Stomach (tissue), 9 donors: ENCODE results near the gene MCAT. TPM values are rescaled to one million over a fixed set of nuclear protein-coding genes. Genes with fewer than 3 reads are reported as not detected.
A peak's percentile ranks its signal among the peaks of the same experiment; 100 is the strongest.

ENCODE experiments used
- DNase-seq, 2 donors: peaks; one replicate each; pipeline versions ENCODE4 v3.0.0 to v3.0.0-alpha.2; 2013 to 2019
- H3K27ac ChIP-seq, 5 donors: fragments of 200-600 bp in 4 of 5; sonication (generic) in 4 of 5; one replicate each; pipeline ENCODE4 v1.5.1; 2013 to 2019; ENCODE audit warnings: mild to moderate bottlenecking in 1 of 5, moderate library complexity in 1 of 5
- H3K27me3 ChIP-seq, 3 donors: fragments of 200-600 bp; sonication (generic); one replicate each; pipeline ENCODE4 v1.5.1; 2017 to 2019; ENCODE audit warnings: mixed run types in 1 of 3
- H3K36me3 ChIP-seq, 4 donors: fragments of 200-600 bp; sonication (generic); 1 replicate in 3 of 4; 2 replicates in 1 of 4; pipeline ENCODE4 v1.5.1; 2016 to 2019
- H3K4me1 ChIP-seq, 4 donors: fragments of 200-600 bp; sonication (generic); one replicate each; pipeline ENCODE4 v1.5.1; 2016 to 2019
- H3K4me3 ChIP-seq, 4 donors: fragments of 200-600 bp; sonication (generic) in 3 of 4; one replicate each; pipeline ENCODE4 v1.5.1; 2016 to 2019; ENCODE audit warnings: mild to moderate bottlenecking in 1 of 4
- H3K9me3 ChIP-seq, 4 donors: fragments of 200-600 bp; sonication (generic); one replicate each; pipeline ENCODE4 v1.5.1; 2016 to 2019
- CTCF ChIP-seq, 7 experiments: fragments of 450-650 bp in 4 of 7; fragments of 200-600 bp in 3 of 7; sonication (generic) in 3 of 7; IDR thresholded peaks; one replicate each; pipeline ENCODE4 v1.5.1; 2016 to 2019; ENCODE audit warnings: antibody characterized with exemption in 7 of 7, control low read depth in 2 of 7, mild to moderate bottlenecking in 1 of 7
- EP300 ChIP-seq: sonication (generic); formaldehyde crosslinking; IDR thresholded peaks from one replicate; pipeline ENCODE4 v1.6.1; 2017; ENCODE audit warnings: antibody characterized with exemption
- POLR2A ChIP-seq, 4 donors: fragments of 450-650 bp; IDR thresholded peaks; one replicate each; pipeline ENCODE4 v1.6.1; 2016; ENCODE audit warnings: antibody characterized with exemption in 4 of 4, control low read depth in 2 of 4, mild to moderate bottlenecking in 1 of 4, moderate library complexity in 1 of 4
- POLR2AphosphoS5 ChIP-seq, 3 donors: sonication (generic); formaldehyde crosslinking; IDR thresholded peaks; one replicate each; pipeline ENCODE4 v1.6.1; 2016; ENCODE audit warnings: antibody characterized with exemption in 3 of 3
- WGBS, 5 donors: extraction: QIAGEN DNeasy Blood & Tissue Kit in 3 of 5; methylation state at CpG; one replicate each; pipeline versions ENCODE4 v1.1.5 to v1.1.7; 2013 to 2018; 5-methylcytosine and 5-hydroxymethylcytosine counted together
- intact Hi-C: fragments of 100-400 bp; cut with DNase I; formaldehyde crosslinking; loops from one replicate; pipeline ENCODE4 v1.15.1; 2023; ENCODE audit warnings: low total_unique reads
- polyA plus RNA-seq, 3 donors: library from polyadenylated mRNA; stranded (reverse); fragments of 200-250 nt; gene quantifications; one replicate each; pipeline ENCODE4 v1.2.3, GENCODE V29; 2013
- total RNA-seq, 5 donors: library from RNA; depleted of rRNA; stranded (reverse); fragments of >200 nt; gene quantifications; one replicate each; pipeline versions ENCODE4 v1.1.0 to v1.2.3, GENCODE V29; 2014 to 2016
- donor health status: healthy with polysubstance abuse.
- donor health status: Bipolar disorder and iron deficiency.
- donor health status: healthy.

The MCAT gene
- total and polyA plus RNA-seq, 8 donors, result 11.7 to 197 (median 19.0) TPM; not detected in 1

- Histone ChIP-seq H3K9me3 (no peaks in the 10 kb centered on the region), H3K4me1 (peaks cover 0 to 49% (median 27%) of the 10 kb centered on the region in 4 donors), H3K36me3 (peaks cover 39 to 91% (median 78%) of the 10 kb centered on the region in 4 donors), H3K27ac (no peak overlapping the region), H3K27me3 (no peaks in the 10 kb centered on the region), H3K4me3 (no peak overlapping the region)
- DNase-seq, result no peak
- no peak for TF ChIP-seq POLR2AphosphoS5 (IDR thresholded peaks at IDR 0.05)
- no peak for TF ChIP-seq CTCF (IDR thresholded peaks at IDR 0.05)
- no peak for TF ChIP-seq EP300
- no peak for TF ChIP-seq POLR2A (IDR thresholded peaks at IDR 0.05)
- 88 to 93% (median 91%) methylated on average over 8 to 9 of the region's 9 CpGs for WGBS, 5 donors
- intact Hi-C loops, result no loop called here
These were observed 26.9 kb upstream of the MCAT start for GRCh38 chr22:43170131-43170480.

GRCh38 chr22:43169310-43170130 lies 26.3 kb upstream of the MCAT start:
- no peak for DNase-seq
- Histone ChIP-seq H3K9me3 (no peaks in the 10 kb centered on the region), H3K27me3 (no peaks in the 10 kb centered on the region), H3K4me1 (peaks cover 0 to 54% (median 26%) of the 10 kb centered on the region in 4 donors), H3K36me3 (peaks cover 36 to 85% (median 72%) of the 10 kb centered on the region in 4 donors), H3K27ac (peak overlapping the region in 1 of 5 donors; percentile 1), H3K4me3 (no peak overlapping the region)
- intact Hi-C loops, result no loop called here
- no peak for TF ChIP-seq CTCF (IDR thresholded peaks at IDR 0.05)
- TF ChIP-seq POLR2AphosphoS5 (IDR thresholded peaks at IDR 0.05), result no peak
- no peak for TF ChIP-seq EP300
- TF ChIP-seq POLR2A (IDR thresholded peaks at IDR 0.05), result no peak
- 77 to 86% (median 80%) methylated on average over 16 to 23 of the region's 23 CpGs for WGBS, 5 donors

GRCh38 chr22:43168471-43169309 lies 25.5 kb upstream of the MCAT start:
- no peak overlapping the region for H3K4me3 ChIP-seq
- H3K4me1 ChIP-seq, result peaks cover 6 to 63% (median 34%) of the 10 kb centered on the region in 4 donors
- TF ChIP-seq POLR2A (IDR thresholded peaks at IDR 0.05) (no peak), POLR2AphosphoS5 (IDR thresholded peaks at IDR 0.05) (no peak), EP300 (no peak), CTCF (IDR thresholded peaks at IDR 0.05) (no peak)
- H3K9me3 ChIP-seq, result no peaks in the 10 kb centered on the region
- intact Hi-C loops, result no loop called here
- DNase-seq, result no peak
- WGBS, 5 donors, result 62 to 81% (median 74%) methylated on average over 25 of the region's 25 CpGs
- H3K27me3 ChIP-seq, result no peaks in the 10 kb centered on the region
- peaks cover 28 to 76% (median 64%) of the 10 kb centered on the region in 4 donors for H3K36me3 ChIP-seq
- peak overlapping the region in 3 of 5 donors; percentile 1 to 30 (median 3) for H3K27ac ChIP-seq

- DNase-seq, result peak in 1 of 2 donors; percentile 47
- Histone ChIP-seq H3K4me1 (peaks cover 17 to 76% (median 49%) of the 10 kb centered on the region in 4 donors), H3K4me3 (no peak overlapping the region), H3K36me3 (peaks cover 22 to 75% (median 60%) of the 10 kb centered on the region in 4 donors), H3K27me3 (no peaks in the 10 kb centered on the region), H3K27ac (peak overlapping the region in 2 of 5 donors; percentile 3 to 32), H3K9me3 (no peaks in the 10 kb centered on the region)
- WGBS, 5 donors, result 49 to 74% (median 69%) methylated on average over 11 to 19 of the region's 19 CpGs
- intact Hi-C loops, result no loop called here
- TF ChIP-seq EP300 (no peak), POLR2AphosphoS5 (IDR thresholded peaks at IDR 0.05) (no peak), CTCF (IDR thresholded peaks at IDR 0.05) (no peak), POLR2A (IDR thresholded peaks at IDR 0.05) (no peak)
These were observed 23.9 kb upstream of the MCAT start for GRCh38 chr22:43167001-43167589.
